GM21367 (cell line): ENCODE measurements around the gene NXPE1.
"Not testable (repeated sequence)": the region's sequence is repeated elsewhere in the genome, so short reads cannot be mapped to it uniquely, and the experiment has no call there.

Experiments used
- ATAC-seq: cut with Tn5 transposase; IDR thresholded peaks from one replicate; pipeline ENCODE4 v1.9.1; 2021; ENCODE audit not compliant: unreplicated experiment

The NXPE1 gene

DNA sequence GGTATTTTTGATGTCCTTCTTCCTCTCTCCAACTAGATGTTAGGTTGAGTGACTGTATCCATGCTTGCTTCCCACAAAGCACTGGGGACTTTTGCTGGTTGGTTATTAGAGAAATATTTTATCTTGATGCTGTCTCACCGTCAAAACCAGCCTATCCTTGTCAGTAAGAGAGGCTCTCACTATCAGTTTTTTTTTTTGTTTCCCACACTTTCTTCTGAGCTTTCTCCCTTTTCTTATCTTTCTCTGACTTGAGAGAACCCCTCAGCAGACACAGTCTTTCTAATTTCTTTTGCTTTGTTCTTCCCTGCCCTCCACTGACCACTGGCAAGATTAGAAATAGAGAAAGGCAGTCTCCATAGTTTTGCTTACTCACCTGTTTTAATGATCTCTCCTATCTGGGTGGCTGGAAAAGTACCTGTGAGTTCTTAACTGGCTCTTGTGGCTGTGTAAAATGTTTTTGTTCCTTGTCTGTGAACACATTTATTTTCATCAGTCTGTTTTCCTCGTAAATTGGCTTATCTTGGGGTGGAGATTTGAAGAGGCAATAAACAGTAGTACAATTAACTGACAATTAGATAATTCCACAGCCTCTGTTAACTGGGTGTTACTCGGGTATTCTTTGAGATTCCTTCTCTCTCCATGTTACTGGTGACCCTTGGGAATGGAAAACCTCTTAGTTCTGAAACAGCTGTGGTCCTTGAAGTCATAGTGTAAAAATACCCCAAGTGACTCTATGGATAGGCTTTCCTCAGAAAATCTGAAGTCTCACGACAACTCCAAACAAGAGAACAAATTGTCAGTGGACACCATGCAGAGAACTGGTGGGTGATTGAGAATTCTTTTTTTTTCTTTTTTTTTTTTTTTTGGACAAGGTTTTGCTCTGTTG, at the start of gene NXPE1:
Gene NXPE1, minus strand, starts transcription at position 457 of the 886 bp plus-strand sequence. CDS start 8,680 bp downstream, outside the sequence.
- ATAC-seq = no peak

- no peak for ATAC-seq
Measured at GRCh38 chr11:114609429-114609828, 49.7 kb upstream of the NXPE1 start.

DNA sequence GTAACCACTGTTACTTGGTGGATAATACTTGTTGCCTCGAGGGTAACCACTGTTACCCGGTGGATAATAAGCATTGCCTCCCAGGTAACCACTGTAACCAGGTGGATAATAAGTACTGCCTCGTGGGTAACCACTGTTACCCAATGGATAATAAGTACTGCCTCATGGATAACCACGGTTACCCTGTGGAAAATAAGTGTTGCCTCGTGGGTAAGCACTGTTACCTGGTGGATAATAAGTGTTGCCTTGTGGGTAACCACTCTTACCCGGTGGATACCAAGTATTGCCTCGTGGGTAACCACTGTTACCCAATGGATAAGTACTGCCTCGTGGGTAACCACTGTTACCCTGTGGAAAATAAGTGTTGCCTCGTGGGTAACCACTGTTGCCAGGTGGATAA, 48.9 kb upstream of the NXPE1 start:
- ATAC-seq = not testable (repeated sequence)

- ATAC-seq = no peak
Measured at GRCh38 chr11:114607753-114608459, 48.2 kb upstream of the NXPE1 start.

- not testable (repeated sequence) for ATAC-seq
Measured at GRCh38 chr11:114606802-114607075, 47.1 kb upstream of the NXPE1 start.

DNA sequence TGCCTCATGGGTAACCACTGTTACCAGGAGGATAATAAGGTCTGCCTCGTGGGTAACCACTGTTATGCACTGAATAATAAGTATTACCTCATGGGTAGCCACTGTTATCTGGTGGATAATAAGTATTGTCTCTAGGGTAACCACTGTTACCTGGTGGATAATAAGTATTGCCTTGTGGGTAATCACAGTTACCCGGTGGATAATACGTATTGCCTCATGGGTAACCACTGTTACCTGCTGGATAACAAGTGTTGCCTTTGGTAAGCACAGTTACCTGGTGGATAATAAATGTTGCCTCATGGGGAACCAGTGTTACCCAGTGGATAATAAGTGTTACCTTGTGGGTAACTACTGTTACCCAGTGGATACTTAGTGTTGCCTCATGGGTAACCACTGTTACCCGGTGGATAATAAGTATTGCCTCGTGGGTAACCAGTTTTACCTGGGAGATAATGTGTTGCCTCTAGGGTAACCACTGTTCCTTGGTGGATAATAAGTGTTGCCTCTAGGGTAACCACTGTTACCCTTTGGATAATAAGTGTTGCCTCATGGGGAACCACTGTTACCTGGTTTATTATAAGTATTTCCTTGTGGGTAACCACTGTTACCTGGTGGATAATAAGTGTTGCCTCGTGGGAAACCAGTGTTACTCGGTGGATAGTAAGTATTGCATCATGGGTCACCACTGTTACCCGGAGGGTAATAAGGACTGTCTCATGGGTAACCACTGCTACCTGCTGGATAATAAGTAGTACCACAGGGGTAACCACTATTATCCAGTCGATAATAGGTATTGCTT, 46.5 kb upstream of the NXPE1 start:
- ATAC-seq = no peak

DNA sequence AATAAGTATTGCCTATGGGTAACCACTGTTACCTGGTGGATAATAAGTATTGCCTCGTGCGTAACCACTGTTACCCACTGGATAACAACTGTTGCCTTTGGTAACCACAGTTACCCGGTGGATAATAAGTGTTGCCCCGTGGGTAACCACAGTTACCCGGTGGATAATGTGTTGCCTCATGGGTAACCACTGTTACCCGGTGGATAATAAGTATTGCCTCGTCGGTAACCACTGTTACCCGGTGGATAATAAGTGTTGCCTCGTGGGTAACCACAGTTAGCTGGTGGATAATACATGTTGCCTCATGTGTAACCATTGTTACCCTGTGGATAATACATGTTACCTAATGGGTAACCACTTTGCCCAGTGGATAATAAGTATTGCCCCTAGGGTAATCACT, 45.7 kb upstream of the NXPE1 start:
- no peak for ATAC-seq

GRCh38 chr11:114604886-114605285, 45.2 kb upstream of the NXPE1 start:
- no peak for ATAC-seq

DNA sequence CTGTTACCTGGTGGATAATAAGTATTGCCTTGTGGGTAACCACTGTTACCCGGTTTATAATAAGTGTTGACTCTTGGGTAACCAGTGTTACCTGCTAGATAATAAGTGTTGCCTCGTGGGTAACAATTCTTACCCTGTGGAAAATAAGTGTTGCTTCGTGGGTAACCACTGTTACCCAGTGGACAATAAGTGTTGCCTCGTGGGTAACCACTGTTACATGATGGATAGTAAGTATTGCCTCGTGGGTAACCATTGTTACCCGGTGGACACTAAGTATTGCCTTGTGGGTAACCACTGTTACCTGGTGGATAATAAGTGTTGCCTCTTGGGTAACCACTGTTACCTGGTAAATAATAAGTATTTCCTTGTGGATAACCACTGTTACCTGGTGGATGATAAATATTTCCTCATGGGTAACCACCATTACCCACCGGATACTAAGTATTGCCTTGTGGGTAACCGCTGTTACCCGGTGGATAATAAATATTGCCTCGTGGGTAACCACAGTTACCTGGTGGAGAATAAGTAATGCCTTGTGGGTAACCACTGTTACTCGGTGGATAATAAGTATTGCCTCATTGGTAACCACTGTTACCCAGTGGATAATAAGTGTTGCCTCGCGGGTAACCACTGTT, 44.6 kb upstream of the NXPE1 start:
- ATAC-seq = no peak

GRCh38 chr11:114603151-114603550, 43.5 kb upstream of the NXPE1 start:
- ATAC-seq = not testable (repeated sequence)

GRCh38 chr11:114598461-114598860, 38.8 kb upstream of the NXPE1 start:
- ATAC-seq = no peak

DNA sequence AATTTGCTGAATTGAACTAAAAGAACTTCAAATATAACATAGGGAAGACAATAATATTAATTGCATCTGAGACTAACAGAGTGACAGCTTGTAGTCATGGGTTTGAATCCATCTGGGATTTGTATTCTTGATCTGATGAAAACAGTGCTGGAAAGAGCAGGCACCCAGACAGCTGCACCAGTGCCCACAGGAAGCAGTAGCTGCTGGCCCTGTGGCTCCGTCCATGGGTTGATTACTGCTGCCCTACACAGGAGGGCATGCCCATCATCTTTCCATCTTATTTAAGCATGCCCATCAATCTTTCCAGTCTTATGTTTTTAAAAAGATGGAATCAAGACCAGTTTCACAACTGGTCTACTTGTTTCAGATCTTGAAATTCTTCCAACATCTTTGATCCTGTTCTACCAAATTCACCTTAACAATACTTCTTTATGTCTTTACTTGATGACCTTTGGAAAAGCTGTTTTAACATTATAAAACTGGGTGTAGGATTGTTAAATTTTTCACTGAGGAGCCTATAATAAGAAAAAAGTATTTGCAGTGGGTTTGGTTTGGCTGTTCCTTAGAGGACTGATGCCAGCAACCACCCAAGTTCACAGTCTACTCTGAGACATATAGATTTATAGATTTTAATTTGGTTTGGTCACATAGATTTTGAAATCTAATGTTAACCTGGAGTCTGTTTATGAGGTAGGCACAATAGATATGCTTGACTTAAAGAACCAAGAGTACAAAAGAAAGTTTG, 36.7 kb upstream of the NXPE1 start:
- ATAC-seq = no peak

- ATAC-seq = no peak
Measured at GRCh38 chr11:114595571-114595970, 35.9 kb upstream of the NXPE1 start, which contains the start of gene NXPE4. Gene NXPE4, minus strand, starts transcription at chr11:114595786. Its CDS starts 1,027 bp downstream, at chr11:114594759.

- ATAC-seq = no peak
Measured at GRCh38 chr11:114594703-114595102, 35.0 kb upstream of the NXPE1 start.

DNA sequence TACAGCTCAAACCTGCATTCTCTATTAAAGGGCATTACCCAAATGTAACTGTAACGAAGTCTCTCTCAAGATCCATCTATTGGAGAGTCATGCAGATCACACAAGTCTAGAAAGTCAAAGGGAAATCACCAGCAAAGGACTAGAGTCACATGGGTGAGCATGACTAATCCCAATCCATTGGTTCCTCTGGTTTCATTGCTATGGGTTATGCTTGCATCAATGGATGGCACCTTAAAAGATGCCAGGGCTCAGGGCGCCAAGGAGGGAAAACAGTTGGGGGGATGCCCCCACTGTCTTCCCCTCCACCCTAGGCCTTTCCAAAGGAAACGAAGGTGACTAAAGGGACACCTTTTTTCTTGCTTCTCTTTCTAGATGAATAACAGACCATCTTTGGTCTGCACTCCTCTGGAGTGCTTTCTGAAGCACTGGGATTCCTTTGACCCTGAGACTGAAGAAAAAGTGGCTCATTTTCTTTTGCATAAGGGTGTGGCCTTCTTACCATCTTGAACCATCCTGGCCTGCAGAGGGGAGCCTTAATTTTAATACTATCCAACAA, 27.8 kb upstream of the NXPE1 start:
- ATAC-seq = no peak

GRCh38 chr11:114586797-114587196, 27.1 kb upstream of the NXPE1 start:
- no peak for ATAC-seq

DNA sequence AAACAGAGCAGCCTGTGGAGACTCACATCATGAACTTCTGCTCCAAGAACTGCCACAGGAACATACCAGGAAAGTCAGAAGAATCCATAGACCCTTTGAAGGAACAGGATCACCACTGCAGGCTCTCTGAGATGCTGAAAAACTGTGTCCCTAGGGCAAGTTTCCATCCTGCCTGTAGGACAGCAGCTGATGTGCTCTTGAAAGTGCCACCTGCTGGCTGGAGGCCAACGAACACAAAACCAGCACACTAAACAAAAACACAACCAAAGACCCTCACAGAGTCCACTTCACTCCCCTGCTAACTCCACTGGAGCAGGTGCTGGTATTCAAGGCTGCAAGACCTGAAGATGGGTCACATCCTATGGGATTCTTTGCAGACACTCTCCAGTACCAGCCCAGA, 12.0 kb upstream of the NXPE1 start:
- no peak for ATAC-seq

DNA sequence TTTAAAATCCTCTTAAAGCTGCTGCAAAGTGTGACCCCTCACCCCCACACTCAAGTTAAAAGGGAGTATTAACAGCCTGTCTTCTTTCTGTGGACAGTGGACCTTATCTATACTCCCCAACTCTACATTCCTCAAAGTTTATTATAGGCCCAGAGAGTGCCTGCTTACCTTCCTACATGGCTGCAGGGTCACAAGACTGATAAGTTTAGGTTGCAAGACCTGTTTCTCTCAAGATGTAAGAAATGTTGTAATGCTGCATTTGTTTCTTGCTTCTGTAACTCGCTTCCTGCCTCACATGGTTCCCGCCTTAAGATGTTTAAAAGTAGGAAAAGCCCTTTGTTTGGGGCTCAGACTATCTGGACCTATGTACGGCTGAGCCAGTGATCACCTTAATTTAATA, 10.1 kb upstream of the NXPE1 start:
- ATAC-seq = no peak

DNA sequence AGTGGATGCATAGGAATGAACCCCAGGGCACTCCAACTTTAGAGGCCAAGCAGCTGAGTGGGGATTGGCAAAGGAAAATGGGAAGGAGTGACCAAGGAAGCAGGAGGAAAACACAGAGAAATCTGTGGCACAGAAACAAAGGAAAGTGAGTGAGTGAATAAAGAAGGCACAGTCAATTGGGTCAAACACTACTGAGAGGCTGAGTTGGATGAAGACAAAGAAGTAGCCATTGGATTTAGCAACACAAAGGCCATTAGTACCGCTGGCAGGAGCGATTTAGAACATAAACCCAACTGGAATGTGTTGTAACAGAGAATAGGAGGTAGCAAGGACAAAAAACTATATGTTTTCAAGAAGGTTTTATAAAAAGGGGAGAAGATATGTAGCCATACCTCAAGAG, 6.6 kb upstream of the NXPE1 start:
- no peak for ATAC-seq

DNA sequence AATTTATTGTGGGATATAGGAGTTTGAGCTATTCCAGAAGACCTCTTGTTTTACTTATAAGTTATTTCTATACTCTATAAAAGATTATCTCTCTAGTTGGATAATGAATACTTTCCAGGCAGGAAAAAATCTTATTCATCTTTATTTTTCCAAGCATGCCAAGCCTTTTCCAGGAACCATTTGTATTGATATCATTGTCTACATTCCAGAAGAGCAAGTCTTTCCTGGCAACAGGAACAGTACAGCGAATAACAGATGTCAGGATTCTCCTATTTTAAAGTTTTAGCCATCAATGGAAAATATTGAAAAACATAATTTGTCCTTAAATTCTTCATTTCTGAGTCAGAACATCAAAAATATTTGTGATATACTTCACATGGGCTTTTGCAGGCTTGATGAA, 5.2 kb upstream of the NXPE1 start:
- no peak for ATAC-seq
